HTERT RPE-1 (cell line): ENCODE data around the gene IL34.
"Not testable (repeated sequence)": the region's sequence is repeated elsewhere in the genome, so short reads cannot be mapped to it uniquely, and the experiment has no call there.

Experiments used
- in situ Hi-C: fragments of 300-500 bp; cut with MboI; formaldehyde crosslinking; loops from 4 replicates; pipeline ENCODE4 v1.14.3; 2020; ENCODE audit warnings: low sequenced_read_pairs

IL34 gene

GRCh38 chr16:70630960-70631745 lies 15.2 kb upstream of the IL34 start:
- in situ Hi-C loops, result no loop called here

DNA sequence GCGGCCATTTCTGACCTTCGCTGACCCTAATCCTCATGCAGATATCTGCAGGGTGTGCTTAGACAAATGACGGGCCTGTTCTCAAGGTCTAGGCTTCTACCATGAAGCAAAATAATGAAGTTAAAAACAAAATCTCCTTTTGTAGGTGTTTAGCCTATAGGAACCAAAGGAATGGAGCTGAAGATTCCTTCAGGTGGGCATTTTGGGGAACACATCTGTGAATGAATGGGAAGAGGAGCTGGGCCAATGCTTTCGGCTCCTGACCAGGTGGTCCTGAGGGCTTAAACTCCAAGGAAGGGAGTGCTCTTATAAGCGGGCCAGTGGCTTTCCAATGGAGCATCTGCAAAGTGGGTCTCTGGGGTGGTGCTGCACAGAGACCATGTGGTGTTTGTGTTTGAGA lies 14.1 kb upstream of the IL34 start:
- in situ Hi-C loops, result no loop called here

GRCh38 chr16:70633617-70634016 lies 12.7 kb upstream of the IL34 start:
- in situ Hi-C loops, result not testable (repeated sequence)

DNA sequence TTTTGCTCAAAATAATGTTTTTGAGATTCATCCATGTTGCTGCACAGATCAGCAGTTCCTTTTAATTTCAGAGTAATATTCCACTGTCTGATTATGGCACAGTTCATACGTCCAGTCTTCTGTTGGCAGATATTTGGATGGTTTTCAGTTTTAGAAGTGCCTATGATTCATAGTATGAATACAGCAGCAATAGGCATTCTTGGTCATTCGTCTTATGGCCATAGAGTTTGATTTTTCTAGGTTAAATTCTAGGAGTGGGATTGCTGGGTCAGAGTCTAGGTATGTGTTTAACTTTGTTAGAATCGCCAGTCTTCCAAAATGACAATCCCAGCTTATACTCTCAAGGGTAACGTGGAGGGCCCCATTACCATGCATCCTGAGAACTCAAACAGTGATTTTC lies 11.5 kb upstream of the IL34 start:
- in situ Hi-C loops, result no loop called here

DNA sequence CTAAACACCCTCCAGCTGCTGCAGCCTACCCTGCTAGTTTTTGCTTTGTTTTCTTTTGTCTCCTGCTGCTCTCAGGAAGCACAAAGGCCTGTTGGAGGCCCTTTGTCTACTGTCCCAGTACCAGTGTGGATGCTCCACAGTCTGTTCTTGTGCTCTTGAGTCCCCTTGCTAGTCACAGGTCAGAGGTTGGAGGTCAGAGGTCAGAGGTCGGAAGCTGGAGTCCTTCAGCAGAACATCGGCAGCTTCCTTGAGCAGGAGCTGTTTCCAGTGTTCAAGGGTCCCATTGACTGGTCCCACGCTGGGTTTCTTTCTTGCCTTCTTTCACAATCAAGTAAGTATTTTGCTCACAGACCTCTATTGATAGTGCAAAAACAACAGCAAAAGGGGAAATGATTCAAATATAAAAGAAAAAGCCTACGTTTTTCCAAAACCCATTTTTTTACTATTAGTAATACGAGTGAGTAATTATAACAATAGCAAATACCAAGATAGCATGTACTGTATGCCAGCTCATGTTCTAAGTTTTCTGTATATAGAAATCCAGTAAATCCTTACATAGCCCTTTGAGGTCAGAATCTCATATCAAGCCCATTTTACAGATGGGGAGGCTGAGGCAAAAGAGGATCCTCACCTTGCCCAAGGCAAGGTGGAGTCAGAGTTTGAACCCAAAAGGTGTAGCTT lies 10.9 kb upstream of the IL34 start:
- in situ Hi-C loops, result no loop called here

DNA sequence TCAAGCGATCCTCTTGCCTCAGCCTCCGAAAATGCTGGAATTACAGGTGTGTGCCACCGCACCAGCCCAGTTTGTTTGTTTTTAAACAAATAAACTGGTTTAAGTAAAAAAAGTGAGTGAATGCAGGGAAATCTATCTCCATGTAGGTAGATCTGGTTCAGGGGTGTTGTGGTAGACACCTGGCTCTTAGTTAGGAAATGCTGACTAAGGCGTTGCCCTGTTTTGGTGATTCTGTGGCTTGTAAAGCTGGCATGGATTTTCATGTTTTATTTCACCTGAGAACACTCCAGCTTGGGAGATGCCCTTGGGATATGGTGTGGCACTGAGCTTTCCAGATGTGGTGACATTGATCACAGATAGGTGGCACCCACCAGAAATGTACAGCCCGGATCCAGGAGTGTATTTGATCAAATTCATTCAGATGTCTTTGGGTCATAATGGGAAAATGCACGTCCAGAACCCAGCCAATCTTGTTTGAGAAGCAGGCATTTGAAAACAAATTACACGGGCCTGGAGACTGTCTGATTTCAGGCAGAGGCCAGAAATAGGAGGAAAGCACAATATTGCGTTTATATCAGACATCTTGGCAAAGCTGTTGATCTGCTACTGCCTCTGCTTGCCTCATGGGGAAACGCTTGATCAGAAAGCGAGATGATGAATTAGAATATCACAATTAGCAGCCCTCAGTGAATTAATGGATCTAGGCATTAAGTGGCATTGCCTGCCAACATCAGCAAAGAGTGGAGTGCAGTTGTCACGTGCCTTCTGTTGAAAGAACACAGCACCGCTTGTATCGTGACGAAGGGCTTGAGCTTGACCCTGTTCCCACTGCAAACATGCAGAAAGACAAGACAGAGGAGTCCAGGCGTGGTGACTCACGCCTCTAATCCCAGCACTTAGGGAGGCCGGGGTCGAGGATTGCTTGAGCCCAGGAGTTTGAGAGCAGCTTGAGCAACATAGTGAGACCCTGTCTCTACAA lies 7.3 kb upstream of the IL34 start:
- in situ Hi-C loops, result no loop called here

GRCh38 chr16:70642633-70643032 lies 3.7 kb upstream of the IL34 start:
- in situ Hi-C loops, result no loop called here

- in situ Hi-C loops, result not testable (repeated sequence)
These were observed 3.1 kb upstream of the IL34 start for GRCh38 chr16:70643264-70643663.

- in situ Hi-C loops, result no loop called here
These were observed 1.4 kb upstream of the IL34 start for GRCh38 chr16:70644763-70645597.

DNA sequence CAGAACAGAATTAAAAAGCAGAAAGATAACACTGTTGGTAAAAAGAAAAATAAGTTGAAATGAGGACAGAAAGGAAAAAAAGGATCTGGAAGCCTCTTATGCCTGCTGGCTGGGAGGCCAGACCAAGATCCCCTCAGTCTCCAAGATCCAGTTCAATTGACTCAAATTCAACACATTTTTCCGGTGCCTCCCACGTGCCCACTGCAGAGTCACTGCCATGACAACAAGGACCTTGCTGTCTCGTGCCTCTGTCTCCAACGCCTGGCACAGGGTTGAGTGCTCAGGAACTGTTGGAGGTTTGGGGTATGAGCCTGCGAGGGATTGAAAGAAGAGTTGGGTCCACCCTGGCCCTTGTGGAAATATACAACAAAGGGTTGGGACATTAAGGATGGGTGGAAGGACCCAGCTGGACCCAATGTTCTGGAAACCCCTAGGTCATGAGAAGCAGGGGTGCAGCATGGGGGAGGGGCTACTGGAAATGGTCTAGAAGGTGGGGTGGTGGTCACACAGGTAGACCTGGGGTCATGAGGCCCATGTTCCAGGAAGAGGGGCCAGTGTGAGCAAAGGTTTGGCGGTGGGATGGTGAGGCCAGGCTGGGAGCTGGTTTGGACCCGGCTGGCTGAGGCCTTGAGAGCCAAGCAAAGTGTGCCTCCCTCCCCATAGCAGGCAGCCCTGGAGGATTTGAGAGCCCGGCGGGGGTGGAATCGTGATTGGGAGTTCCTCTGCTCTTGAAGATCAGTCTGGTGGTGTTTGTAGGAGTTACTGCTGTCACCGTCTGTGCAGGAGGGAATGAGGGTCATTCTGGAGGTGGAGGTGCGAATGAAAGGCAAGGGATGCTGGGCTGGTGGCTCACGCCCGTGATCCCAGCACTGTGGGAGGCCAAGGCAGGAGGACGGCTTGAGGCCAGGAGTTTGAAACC lies 1.3 kb downstream of the IL34 start:
- in situ Hi-C loops, result no loop called here

DNA sequence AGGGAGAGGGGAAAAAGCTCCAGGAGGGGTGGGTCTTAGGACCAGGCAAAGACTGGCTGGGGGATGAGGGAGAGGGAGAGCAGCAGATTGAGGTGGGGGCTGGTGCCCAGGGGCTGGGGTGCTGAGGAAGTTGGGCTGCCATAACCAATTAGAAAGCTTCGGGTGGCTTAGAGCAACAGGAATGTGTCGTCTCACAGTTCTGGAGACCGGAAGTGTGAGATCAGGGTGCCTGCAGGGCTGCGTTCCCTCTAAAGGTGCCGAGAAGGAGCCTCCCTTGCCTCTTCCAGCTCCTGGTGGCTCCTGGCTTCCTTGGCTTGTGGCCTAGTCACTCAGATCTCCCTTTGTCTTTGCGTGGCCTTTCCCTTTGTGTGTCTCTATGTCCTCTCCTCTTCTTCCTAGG lies 2.2 kb downstream of the IL34 start:
- in situ Hi-C loops, result no loop called here

- in situ Hi-C loops, result no loop called here
These were observed 2.9 kb downstream of the IL34 start for GRCh38 chr16:70649300-70649699.

DNA sequence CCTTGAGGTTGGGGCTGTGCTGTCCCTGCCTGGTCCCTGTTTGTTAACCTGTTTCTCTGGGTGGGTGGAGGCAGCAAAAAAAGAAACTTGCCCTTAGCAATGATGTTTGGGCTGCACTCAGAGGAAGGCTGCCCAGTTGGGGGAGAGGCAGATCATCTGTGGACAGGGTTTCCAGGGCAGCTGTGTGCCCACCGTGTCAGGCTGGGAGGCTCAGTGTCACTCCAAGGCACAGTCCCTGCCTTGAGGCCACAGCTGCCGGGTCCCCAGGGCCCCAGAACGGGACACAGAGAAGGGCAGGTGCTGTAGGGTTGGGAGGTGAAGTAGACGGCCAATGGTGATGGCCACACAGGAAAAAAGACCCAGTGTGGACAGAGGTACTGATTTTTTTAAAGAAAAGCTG lies 3.9 kb downstream of the IL34 start:
- in situ Hi-C loops, result no loop called here

- in situ Hi-C loops, result no loop called here
These were observed 5.2 kb downstream of the IL34 start for GRCh38 chr16:70651524-70651923.

- in situ Hi-C loops, result no loop called here
These were observed 6.0 kb downstream of the IL34 start for GRCh38 chr16:70652322-70652721.

DNA sequence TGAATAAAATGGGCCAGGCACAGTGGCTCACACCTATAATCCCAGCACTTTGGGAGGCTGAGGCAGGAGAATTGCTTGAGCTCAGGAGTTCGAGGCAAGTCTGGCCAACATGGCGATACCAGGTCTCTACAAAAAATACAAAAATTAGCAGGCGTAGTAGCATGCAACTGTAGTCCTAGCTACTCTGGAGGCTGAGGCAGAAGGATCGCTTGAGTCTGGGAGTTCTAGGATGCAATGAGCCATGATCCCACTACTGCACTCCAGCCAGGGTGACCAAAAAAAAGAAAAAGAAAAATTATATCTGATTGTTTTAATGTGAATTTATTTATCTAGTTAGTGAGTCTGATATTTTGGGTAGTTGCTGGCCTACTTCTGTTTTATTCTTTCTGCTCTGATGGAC lies 7.0 kb downstream of the IL34 start:
- in situ Hi-C loops, result no loop called here

- in situ Hi-C loops, result no loop called here
These were observed 7.7 kb downstream of the IL34 start for GRCh38 chr16:70653809-70654771.

DNA sequence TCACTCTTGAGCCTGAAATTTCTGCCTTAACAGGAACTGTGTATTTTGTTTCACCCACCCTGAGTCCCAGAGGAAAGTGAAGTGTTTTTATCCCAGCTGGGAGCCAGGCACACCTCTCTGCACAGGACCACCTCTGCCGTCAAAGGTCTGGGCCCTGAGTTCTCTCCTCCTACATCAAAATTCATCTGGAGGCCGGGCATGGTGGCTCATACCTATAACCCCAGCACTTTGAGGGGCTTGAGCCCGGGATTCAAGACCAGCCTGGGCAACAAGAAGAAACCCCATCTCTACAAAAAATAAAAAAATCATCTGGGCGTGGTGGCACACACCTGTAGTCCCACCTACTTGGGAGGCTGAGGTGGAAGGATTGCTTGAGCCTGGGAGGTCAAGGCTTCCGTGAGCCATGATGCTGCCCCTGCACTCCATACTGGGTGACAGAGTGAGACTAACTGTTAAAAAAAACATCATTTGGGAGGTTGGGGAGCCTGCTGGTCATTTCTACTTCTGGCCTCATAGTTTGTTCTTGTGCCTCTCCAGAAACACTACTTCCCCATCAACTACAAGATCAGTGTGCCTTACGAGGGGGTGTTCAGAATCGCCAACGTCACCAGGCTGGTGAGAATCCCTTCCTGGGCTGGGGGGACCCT lies 9.8 kb downstream of the IL34 start:
- in situ Hi-C loops, result no loop called here
